ENCODE results near the gene WIZ. TPM values are rescaled to one million over a fixed set of nuclear protein-coding genes. Genes with fewer than 3 reads are reported as not detected.

The WIZ gene
- polyA plus RNA-seq, 1 donor (not counting 4 experiments of a cell fraction or from before 2014, with no cell fraction given): 5.1 TPM

GRCh38 chr19:15495151-15495550, 45.4 kb upstream of the WIZ start:
- H4K20me1 ChIP-seq (ENCODE audit: control insufficient read depth, extremely low read depth, insufficient read depth, low read length): no peaks in the 10 kb centered on the region
- DNase-seq (ENCODE audit: low read depth, low spot score) (no peak), FAIRE-seq (no peak)
- H2AFZ ChIP-seq (ENCODE audit: control insufficient read depth, low read length): no peak overlapping the region
- no peaks in the 10 kb centered on the region for H3K27me3 ChIP-seq (ENCODE audit: control insufficient read depth, extremely low read depth, insufficient read depth, low read length)
- dilution Hi-C loops (cut with MboI; ENCODE audit: extremely low pct_ligation_motif_present, low sequenced_read_pairs): no loop called here
- H3K27ac ChIP-seq (ENCODE audit: control insufficient read depth, insufficient read depth, low read length): no peak overlapping the region
- no peaks in the 10 kb centered on the region for H3K9me3 ChIP-seq (ENCODE audit: control insufficient read depth, low read depth, low read length)
- H3K9ac ChIP-seq (ENCODE audit: control insufficient read depth, extremely low read depth, insufficient read depth, low read length): no peak overlapping the region
- no peak for TF ChIP-seq CTCF (optimal IDR thresholded peaks at IDR 0.05 in 1 of 3, IDR thresholded peaks at IDR 0.05 in 1 of 3, conservative IDR thresholded peaks at IDR 0.05 in 1 of 3; ENCODE audit: extremely low read depth in 1 of 3, insufficient read depth in 2 of 3, low read length in 3 of 3)
- TF ChIP-seq EZH2 (IDR thresholded peaks at IDR 0.05; ENCODE audit: low read length): no peak
- no peaks in the 10 kb centered on the region for H3K4me1 ChIP-seq (ENCODE audit: control insufficient read depth, extremely low read depth, insufficient read depth, low read length)
- H3K36me3 ChIP-seq (ENCODE audit: control insufficient read depth in 2 of 2, extremely low read depth in 1 of 2, insufficient read depth in 2 of 2, low read length in 2 of 2): no peaks in the 10 kb centered on the region
- H3K9me1 ChIP-seq (ENCODE audit: control insufficient read depth, extremely low read depth, insufficient read depth, low read length): no peaks in the 10 kb centered on the region
- no peak overlapping the region for H3K4me3 ChIP-seq (ENCODE audit: control insufficient read depth in 2 of 3, extremely low read depth in 1 of 3, insufficient read depth in 2 of 3, low read depth in 1 of 3, low read length in 3 of 3)
- no peaks in the 10 kb centered on the region for H3K79me2 ChIP-seq (ENCODE audit: control insufficient read depth, insufficient read depth, low read length)
- H3K4me2 ChIP-seq (ENCODE audit: control insufficient read depth, extremely low read depth, insufficient read depth, low read depth, low read length): no peak overlapping the region

GRCh38 chr19:15488489-15489226, 38.9 kb upstream of the WIZ start:
- TF ChIP-seq EZH2 (IDR thresholded peaks at IDR 0.05; ENCODE audit: low read length) (no peak), CTCF (optimal IDR thresholded peaks at IDR 0.05 in 1 of 3, IDR thresholded peaks at IDR 0.05 in 1 of 3, conservative IDR thresholded peaks at IDR 0.05 in 1 of 3; ENCODE audit: extremely low read depth in 1 of 3, insufficient read depth in 2 of 3, low read length in 3 of 3) (no peak)
- H3K9me1 ChIP-seq (ENCODE audit: control insufficient read depth, extremely low read depth, insufficient read depth, low read length): no peaks in the 10 kb centered on the region
- H3K27me3 ChIP-seq (ENCODE audit: control insufficient read depth, extremely low read depth, insufficient read depth, low read length): no peaks in the 10 kb centered on the region
- no peak overlapping the region for H3K4me3 ChIP-seq (ENCODE audit: control insufficient read depth in 2 of 3, extremely low read depth in 1 of 3, insufficient read depth in 2 of 3, low read depth in 1 of 3, low read length in 3 of 3)
- no peak overlapping the region for H2AFZ ChIP-seq (ENCODE audit: control insufficient read depth, low read length)
- no peaks in the 10 kb centered on the region for H3K79me2 ChIP-seq (ENCODE audit: control insufficient read depth, insufficient read depth, low read length)
- no peak overlapping the region for H3K4me2 ChIP-seq (ENCODE audit: control insufficient read depth, extremely low read depth, insufficient read depth, low read depth, low read length)
- no peaks in the 10 kb centered on the region for H3K4me1 ChIP-seq (ENCODE audit: control insufficient read depth, extremely low read depth, insufficient read depth, low read length)
- H4K20me1 ChIP-seq (ENCODE audit: control insufficient read depth, extremely low read depth, insufficient read depth, low read length): no peaks in the 10 kb centered on the region
- no peaks in the 10 kb centered on the region for H3K36me3 ChIP-seq (ENCODE audit: control insufficient read depth in 2 of 2, extremely low read depth in 1 of 2, insufficient read depth in 2 of 2, low read length in 2 of 2)
- peaks cover 2% of the 10 kb centered on the region for H3K9me3 ChIP-seq (ENCODE audit: control insufficient read depth, low read depth, low read length)
- H3K9ac ChIP-seq (ENCODE audit: control insufficient read depth, extremely low read depth, insufficient read depth, low read length): no peak overlapping the region
- H3K27ac ChIP-seq (ENCODE audit: control insufficient read depth, insufficient read depth, low read length): no peak overlapping the region
- no peak for FAIRE-seq
- no peak for DNase-seq (ENCODE audit: low read depth, low spot score)
- dilution Hi-C loops (cut with MboI; ENCODE audit: extremely low pct_ligation_motif_present, low sequenced_read_pairs): no loop called here
